Stimulated activated CD8-positive, alpha-beta memory T cell treated with anti-CD3 and anti-CD28 coated beads, Interleukin-15, amount 100 ng/mL, for 48 hours (primary cell): ENCODE data around the gene SPATS1.
A peak's percentile ranks its signal among the peaks of the same experiment; 100 is the strongest.

ENCODE experiments used
- DNase-seq, 2 donors: peaks; one replicate each; pipeline ENCODE4 v3.0.0-alpha.2; 2020; ENCODE audit warnings: low read depth in 2 of 2

The SPATS1 gene

GRCh38 chr6:44342489-44342888, at the start of gene SPATS1:
Gene SPATS1, plus strand, starts transcription at chr6:44342650. Its CDS starts 446 bp downstream, at chr6:44343096.
- no peak for DNase-seq

- no peak for DNase-seq
Measured at GRCh38 chr6:44292661-44293365, 49.6 kb upstream of the SPATS1 start.

- DNase-seq = no peak
Measured at GRCh38 chr6:44294832-44295791, 47.3 kb upstream of the SPATS1 start.

- peak; percentile 21 to 23 for DNase-seq
Measured at GRCh38 chr6:44297063-44298038, 45.1 kb upstream of the SPATS1 start.

- DNase-seq = no peak
Measured at GRCh38 chr6:44298055-44298803, 44.2 kb upstream of the SPATS1 start.

- no peak for DNase-seq
Measured at GRCh38 chr6:44298864-44299263, 43.6 kb upstream of the SPATS1 start.

GRCh38 chr6:44300292-44300823, 42.1 kb upstream of the SPATS1 start:
- no peak for DNase-seq

- DNase-seq = no peak
Measured at GRCh38 chr6:44301106-44301505, 41.3 kb upstream of the SPATS1 start.

- no peak for DNase-seq
Measured at GRCh38 chr6:44301782-44302564, 40.5 kb upstream of the SPATS1 start.

- DNase-seq = no peak
Measured at GRCh38 chr6:44302856-44303255, 39.6 kb upstream of the SPATS1 start.

GRCh38 chr6:44303842-44304241, 38.6 kb upstream of the SPATS1 start:
- no peak for DNase-seq

- peak in 1 of 2 donors; percentile 15 for DNase-seq
Measured at GRCh38 chr6:44304282-44305199, 37.9 kb upstream of the SPATS1 start.

- DNase-seq = no peak
Measured at GRCh38 chr6:44305200-44305725, 37.2 kb upstream of the SPATS1 start.

- DNase-seq = no peak
Measured at GRCh38 chr6:44306710-44307109, 35.7 kb upstream of the SPATS1 start.

- DNase-seq = no peak
Measured at GRCh38 chr6:44307217-44307616, 35.2 kb upstream of the SPATS1 start.

GRCh38 chr6:44309092-44309491, 33.4 kb upstream of the SPATS1 start:
- DNase-seq = no peak

- no peak for DNase-seq
Measured at GRCh38 chr6:44309631-44310030, 32.8 kb upstream of the SPATS1 start.

- no peak for DNase-seq
Measured at GRCh38 chr6:44310241-44310640, 32.2 kb upstream of the SPATS1 start.
